ENCODE results near the gene LRRIQ1.
A peak's percentile ranks its signal among the peaks of the same experiment; 100 is the strongest.

Gene LRRIQ1

GRCh38 chr12:85057370-85057963 lies 21.3 kb downstream of the LRRIQ1 start:
- peak; percentile 67 for DNase-seq (ENCODE audit: low read depth)
- no peak overlapping the region for H3K4me3 ChIP-seq (replicated peaks; ENCODE audit: low read depth, low read length)
- TF ChIP-seq CTCF (IDR thresholded peaks at IDR 0.05; ENCODE audit: low read length, missing control alignments): peak; percentile 88

- no peak overlapping the region for H3K4me3 ChIP-seq (replicated peaks; ENCODE audit: low read depth, low read length)
- DNase-seq (ENCODE audit: low read depth): no peak
- TF ChIP-seq CTCF (IDR thresholded peaks at IDR 0.05; ENCODE audit: low read length, missing control alignments): no peak
Measured at GRCh38 chr12:85058339-85058738, 22.2 kb downstream of the LRRIQ1 start.

GRCh38 chr12:85059594-85059993 lies 23.4 kb downstream of the LRRIQ1 start:
- no peak overlapping the region for H3K4me3 ChIP-seq (replicated peaks; ENCODE audit: low read depth, low read length)
- no peak for DNase-seq (ENCODE audit: low read depth)
- TF ChIP-seq CTCF (IDR thresholded peaks at IDR 0.05; ENCODE audit: low read length, missing control alignments): no peak

- TF ChIP-seq CTCF (IDR thresholded peaks at IDR 0.05; ENCODE audit: low read length, missing control alignments): no peak
- DNase-seq (ENCODE audit: low read depth): no peak
- no peak overlapping the region for H3K4me3 ChIP-seq (replicated peaks; ENCODE audit: low read depth, low read length)
Measured at GRCh38 chr12:85060916-85061315, 24.8 kb downstream of the LRRIQ1 start.

- H3K4me3 ChIP-seq (replicated peaks; ENCODE audit: low read depth, low read length): no peak overlapping the region
- TF ChIP-seq CTCF (IDR thresholded peaks at IDR 0.05; ENCODE audit: low read length, missing control alignments): no peak
- DNase-seq (ENCODE audit: low read depth): no peak
Measured at GRCh38 chr12:85065837-85066482, 29.8 kb downstream of the LRRIQ1 start.

- TF ChIP-seq CTCF (IDR thresholded peaks at IDR 0.05; ENCODE audit: low read length, missing control alignments): no peak
- DNase-seq (ENCODE audit: low read depth): peak; percentile 6
Measured at GRCh38 chr12:85072826-85073225, 36.7 kb downstream of the LRRIQ1 start.

More at GRCh38 chr12:85072826-85073225, 36.7 kb downstream of the LRRIQ1 start:
- no peak overlapping the region for H3K4me3 ChIP-seq (replicated peaks; ENCODE audit: low read depth, low read length)
